Trophoblast cell (in vitro differentiated cells and primary cell): ENCODE data around the gene NCK2.

Experiments used
- DNase-seq, 2 donors: peaks; one replicate each; pipeline ENCODE4 v3.0.0-alpha.2; 2016
- H2AFZ ChIP-seq: 2 replicates; pipeline ENCODE4 v1.6.1; 2013; ENCODE audit warnings: low read length, moderate library complexity, mild to moderate bottlenecking; ENCODE audit not compliant: insufficient read depth, poor library complexity
- H2AK5ac ChIP-seq: 2 replicates; pipeline ENCODE4 v1.6.1; 2013; ENCODE audit warnings: mild to moderate bottlenecking, low read length
- H2BK120ac ChIP-seq: 2 replicates; pipeline ENCODE4 v1.6.1; 2013; ENCODE audit warnings: low read length, mild to moderate bottlenecking, moderate library complexity; ENCODE audit not compliant: insufficient read depth, poor library complexity
- H2BK12ac ChIP-seq: 2 replicates; pipeline ENCODE4 v1.6.1; 2013; ENCODE audit warnings: mild to moderate bottlenecking, low read length, moderate library complexity
- H2BK5ac ChIP-seq: 2 replicates; pipeline ENCODE4 v1.6.1; 2013; ENCODE audit warnings: low read length, low read depth, moderate library complexity, mild to moderate bottlenecking; ENCODE audit not compliant: poor library complexity
- H3K14ac ChIP-seq: 2 replicates; pipeline ENCODE4 v1.6.1; 2013; ENCODE audit warnings: mild to moderate bottlenecking, low read length
- H3K18ac ChIP-seq: 2 replicates; pipeline ENCODE4 v1.6.1; 2013; ENCODE audit warnings: mild to moderate bottlenecking, low read length
- H3K23ac ChIP-seq: 2 replicates; pipeline ENCODE4 v1.6.1; 2013; ENCODE audit warnings: low read length
- H3K27ac ChIP-seq: 2 replicates; pipeline ENCODE4 v1.5.1; 2013; ENCODE audit warnings: low read depth, mild to moderate bottlenecking, inconsistent platforms, low read length, moderate library complexity
- H3K27me3 ChIP-seq: 2 replicates; pipeline ENCODE4 v1.6.1; 2013; ENCODE audit warnings: inconsistent platforms, mild to moderate bottlenecking, low read length, moderate library complexity; ENCODE audit not compliant: insufficient read depth
- H3K36me3 ChIP-seq, 2 experiments: 1 replicate in 1 of 2; 2 replicates in 1 of 2; pipeline ENCODE4 v1.6.1; 2013; ENCODE audit warnings: low read length in 2 of 2, mild to moderate bottlenecking in 2 of 2, moderate library complexity in 1 of 2; ENCODE audit not compliant: insufficient read depth in 2 of 2, control insufficient read depth in 1 of 2
- H3K4ac ChIP-seq: 2 replicates; pipeline ENCODE4 v1.6.1; 2013; ENCODE audit warnings: low read depth, mild to moderate bottlenecking, low read length, moderate library complexity
- H3K4me1 ChIP-seq, 2 experiments: 1 replicate in 1 of 2; 2 replicates in 1 of 2; pipeline ENCODE4 v1.6.1; 2013; ENCODE audit warnings: low read length in 2 of 2, mild to moderate bottlenecking in 2 of 2, moderate library complexity in 1 of 2; ENCODE audit not compliant: insufficient read depth in 2 of 2, control insufficient read depth in 1 of 2
- H3K4me2 ChIP-seq: 2 replicates; pipeline ENCODE4 v1.6.1; 2013; ENCODE audit warnings: inconsistent platforms, mild to moderate bottlenecking, low read length, moderate library complexity
- H3K4me3 ChIP-seq: 2 replicates; pipeline ENCODE4 v1.5.1; 2013; ENCODE audit warnings: mild to moderate bottlenecking, low read depth, low read length, inconsistent platforms
- H3K79me1 ChIP-seq: one replicate; pipeline ENCODE4 v1.6.1; 2013; ENCODE audit warnings: low read length
- H3K79me2 ChIP-seq: 2 replicates; pipeline ENCODE4 v1.6.1; 2013; ENCODE audit warnings: low read length, mild to moderate bottlenecking; ENCODE audit not compliant: control insufficient read depth, insufficient read depth, poor library complexity
- H3K9ac ChIP-seq: 2 replicates; pipeline ENCODE4 v1.6.1; 2013; ENCODE audit warnings: mild to moderate bottlenecking, low read length
- H3K9me3 ChIP-seq: 2 replicates; pipeline ENCODE4 v1.6.1; 2013; ENCODE audit warnings: low read depth, mild to moderate bottlenecking, control low read depth, inconsistent platforms, low read length; ENCODE audit not compliant: insufficient read depth
- H4K12ac ChIP-seq: 2 replicates; pipeline ENCODE4 v1.6.1; 2013; ENCODE audit warnings: low read depth, mild to moderate bottlenecking, low read length, moderate library complexity
- H4K8ac ChIP-seq: 2 replicates; pipeline ENCODE4 v1.6.1; 2013; ENCODE audit warnings: low read depth, mild to moderate bottlenecking, low read length, moderate library complexity
- H4K91ac ChIP-seq: one replicate; pipeline ENCODE4 v1.6.1; 2013; ENCODE audit warnings: low read depth, mild to moderate bottlenecking, low read length, moderate library complexity
- WGBS: extraction: QIAGEN DNeasy Blood & Tissue Kit; methylation state at CpG from one replicate; pipeline ENCODE4 v1.1.7; 2013; ENCODE audit warnings: missing lambda C conversion rate; ENCODE audit not compliant: insufficient read length, insufficient coverage; ENCODE audit errors: extremely low coverage; 5-methylcytosine and 5-hydroxymethylcytosine counted together

Gene NCK2

DNA sequence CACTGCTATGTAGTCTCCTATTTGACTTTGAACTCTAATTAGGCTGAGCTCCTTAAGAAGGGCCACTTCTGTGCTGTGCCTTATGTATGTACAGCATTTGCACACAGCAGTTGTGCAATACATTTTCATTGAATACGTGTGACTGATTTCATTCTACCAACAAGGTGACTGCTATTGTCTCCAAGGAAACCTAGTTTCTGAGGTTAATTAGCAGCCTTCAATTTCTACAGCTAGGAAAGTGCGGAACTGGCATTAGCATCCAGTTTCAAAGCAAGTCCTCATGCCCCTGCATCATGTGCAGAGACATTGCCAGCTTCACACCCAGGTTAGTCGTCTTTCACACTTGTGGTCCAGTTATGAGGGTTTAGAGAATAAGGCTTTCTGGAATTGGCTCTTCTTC is 58.6 kb downstream of the NCK2 start:
- peak overlapping the region; percentile 44 for H3K18ac ChIP-seq
- peaks cover 4% of the 10 kb centered on the region for H3K79me2 ChIP-seq
- no peak overlapping the region for H3K4me3 ChIP-seq
- no CpG with 5 or more reads among the region's 3 CpGs for WGBS
- H2AK5ac ChIP-seq: no peak overlapping the region
- H4K91ac ChIP-seq: no peak overlapping the region
- no peaks in the 10 kb centered on the region for H3K79me1 ChIP-seq
- no peak overlapping the region for H3K27ac ChIP-seq
- H3K23ac ChIP-seq: no peak overlapping the region
- no peaks in the 10 kb centered on the region for H3K36me3 ChIP-seq
- no peak overlapping the region for H4K12ac ChIP-seq
- H3K4me1 ChIP-seq: peaks cover 0 to 2% of the 10 kb centered on the region in 2 experiments
- no peak overlapping the region for H4K8ac ChIP-seq
- no peak for DNase-seq
- H3K4me2 ChIP-seq: no peak overlapping the region
- no peak overlapping the region for H3K14ac ChIP-seq
- H2BK12ac ChIP-seq: no peak overlapping the region
- H3K4ac ChIP-seq: peak overlapping the region; percentile 3
- no peak overlapping the region for H2AFZ ChIP-seq
- H3K9me3 ChIP-seq: no peaks in the 10 kb centered on the region
- H2BK5ac ChIP-seq: no peak overlapping the region
- no peak overlapping the region for H2BK120ac ChIP-seq
- no peaks in the 10 kb centered on the region for H3K27me3 ChIP-seq
- no peak overlapping the region for H3K9ac ChIP-seq

DNA sequence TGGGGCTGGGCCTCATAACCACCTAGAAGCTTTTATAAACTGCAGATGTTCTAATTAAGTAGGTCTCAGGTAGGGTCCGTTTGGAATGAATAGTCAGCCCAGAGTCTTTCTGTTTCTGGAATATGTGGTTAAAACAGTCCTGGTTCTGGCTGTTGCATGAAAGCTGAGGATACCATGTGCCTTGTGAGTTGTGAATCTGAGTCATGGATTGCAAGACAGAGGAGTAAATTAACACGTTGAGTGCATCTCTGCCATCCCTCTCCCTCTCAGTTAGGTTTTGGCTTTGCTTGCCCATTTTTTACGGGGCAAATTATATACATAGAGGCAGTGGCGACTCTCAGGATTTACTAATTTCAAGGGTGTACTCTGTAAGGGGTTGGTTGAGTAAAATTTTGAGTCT is 59.1 kb downstream of the NCK2 start:
- H2BK120ac ChIP-seq: no peak overlapping the region
- no peaks in the 10 kb centered on the region for H3K79me1 ChIP-seq
- H3K18ac ChIP-seq: no peak overlapping the region
- H4K91ac ChIP-seq: no peak overlapping the region
- H3K9me3 ChIP-seq: no peaks in the 10 kb centered on the region
- H3K36me3 ChIP-seq: no peaks in the 10 kb centered on the region
- no peak overlapping the region for H3K27ac ChIP-seq
- H2AFZ ChIP-seq: no peak overlapping the region
- no peak overlapping the region for H2BK5ac ChIP-seq
- no peak overlapping the region for H2BK12ac ChIP-seq
- H3K23ac ChIP-seq: no peak overlapping the region
- H2AK5ac ChIP-seq: no peak overlapping the region
- no peak overlapping the region for H3K4me2 ChIP-seq
- WGBS: no CpG with 5 or more reads among the region's 4 CpGs
- DNase-seq: no peak
- H3K4me3 ChIP-seq: no peak overlapping the region
- H4K8ac ChIP-seq: no peak overlapping the region
- no peak overlapping the region for H3K14ac ChIP-seq
- H3K27me3 ChIP-seq: no peaks in the 10 kb centered on the region
- H3K9ac ChIP-seq: no peak overlapping the region
- peaks cover 4% of the 10 kb centered on the region for H3K79me2 ChIP-seq
- H4K12ac ChIP-seq: no peak overlapping the region
- H3K4ac ChIP-seq: no peak overlapping the region
- peaks cover 0 to 2% of the 10 kb centered on the region in 2 experiments for H3K4me1 ChIP-seq

DNA sequence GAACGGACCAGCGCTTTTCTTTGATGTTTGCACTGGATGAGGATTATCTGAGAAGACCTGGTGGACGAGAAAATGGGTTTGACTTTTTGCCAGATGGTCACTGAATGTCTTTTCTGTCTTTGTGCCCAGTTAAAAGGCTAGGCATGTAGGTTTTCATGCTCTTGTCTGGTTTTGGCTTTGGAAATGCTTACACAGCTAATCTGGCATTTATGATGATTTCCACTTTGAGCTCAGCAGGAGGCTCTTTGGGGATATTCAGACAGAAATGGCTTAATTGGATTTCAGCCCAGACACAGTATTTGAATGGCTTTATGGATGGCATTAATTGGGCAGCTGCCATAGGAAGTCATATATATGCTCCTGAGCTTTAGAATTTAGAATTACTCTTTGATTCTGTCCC is 59.6 kb downstream of the NCK2 start:
- no peak overlapping the region for H3K27ac ChIP-seq
- no peaks in the 10 kb centered on the region for H3K9me3 ChIP-seq
- H3K4me3 ChIP-seq: no peak overlapping the region
- no peak overlapping the region for H4K91ac ChIP-seq
- H2BK5ac ChIP-seq: no peak overlapping the region
- no peaks in the 10 kb centered on the region for H3K27me3 ChIP-seq
- no peak overlapping the region for H4K8ac ChIP-seq
- H3K4me2 ChIP-seq: no peak overlapping the region
- no peak overlapping the region for H4K12ac ChIP-seq
- DNase-seq: no peak
- no peak overlapping the region for H3K4ac ChIP-seq
- no peak overlapping the region for H3K23ac ChIP-seq
- no peak overlapping the region for H2AFZ ChIP-seq
- no peaks in the 10 kb centered on the region for H3K79me1 ChIP-seq
- H2BK120ac ChIP-seq: no peak overlapping the region
- no peak overlapping the region for H2BK12ac ChIP-seq
- H3K18ac ChIP-seq: no peak overlapping the region
- peaks cover 0 to 2% of the 10 kb centered on the region in 2 experiments for H3K4me1 ChIP-seq
- peaks cover 6% of the 10 kb centered on the region for H3K79me2 ChIP-seq
- H2AK5ac ChIP-seq: no peak overlapping the region
- no peaks in the 10 kb centered on the region for H3K36me3 ChIP-seq
- no CpG with 5 or more reads among the region's 3 CpGs for WGBS
- H3K9ac ChIP-seq: no peak overlapping the region
- H3K14ac ChIP-seq: no peak overlapping the region

DNA sequence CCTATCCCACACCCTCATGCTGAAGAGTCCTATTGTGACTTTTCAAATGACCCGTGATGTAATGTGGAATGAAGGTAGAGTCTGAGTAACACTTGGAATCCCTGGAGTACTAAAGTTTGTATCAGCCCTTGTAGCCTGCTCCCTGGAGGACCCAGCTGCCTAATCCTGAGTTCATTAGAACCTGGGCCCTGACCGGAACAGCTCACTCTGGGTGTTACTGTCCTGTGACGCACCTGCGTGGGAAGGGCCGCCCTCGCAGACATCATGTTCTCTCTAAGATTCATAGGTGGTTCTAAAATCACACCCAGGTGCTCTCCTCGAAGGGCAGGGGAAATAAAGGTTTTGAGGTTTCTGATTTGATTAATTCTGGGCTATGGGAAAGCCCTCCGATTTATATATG is 62.3 kb downstream of the NCK2 start:
- Histone ChIP-seq H2BK5ac (no peak overlapping the region), H3K4me2 (no peak overlapping the region), H3K4me1 (no peaks in the 10 kb centered on the region), H3K9me3 (no peaks in the 10 kb centered on the region), H3K27me3 (no peaks in the 10 kb centered on the region), H3K79me2 (peaks cover 2% of the 10 kb centered on the region), H3K36me3 (no peaks in the 10 kb centered on the region), H3K27ac (no peak overlapping the region), H3K23ac (no peak overlapping the region), H3K9ac (no peak overlapping the region), H3K4me3 (no peak overlapping the region), H3K4ac (peak overlapping the region; percentile 10), H2BK120ac (no peak overlapping the region), H4K8ac (no peak overlapping the region), H2AFZ (no peak overlapping the region), H2AK5ac (no peak overlapping the region), H4K91ac (no peak overlapping the region), H2BK12ac (no peak overlapping the region), H3K14ac (no peak overlapping the region), H4K12ac (no peak overlapping the region), H3K79me1 (no peaks in the 10 kb centered on the region), H3K18ac (no peak overlapping the region)
- no CpG with 5 or more reads among the region's 8 CpGs for WGBS
- DNase-seq: no peak
